ENCODE data around the gene UACA.
"Not testable (repeated sequence)": the region's sequence is repeated elsewhere in the genome, so short reads cannot be mapped to it uniquely, and the experiment has no call there.

UACA gene

GRCh38 chr15:70753101-70753829 lies 10.1 kb downstream of the UACA start:
- DNase-seq, result no peak

- DNase-seq, result no peak
Measured at GRCh38 chr15:70752193-70752635, 11.1 kb downstream of the UACA start.

GRCh38 chr15:70750203-70750869 lies 13.0 kb downstream of the UACA start:
- no peak for DNase-seq

- DNase-seq, result no peak
Measured at GRCh38 chr15:70748281-70748747, 15.0 kb downstream of the UACA start.

- not testable (repeated sequence) for DNase-seq
Measured at GRCh38 chr15:70746598-70746997, 16.8 kb downstream of the UACA start.

- DNase-seq, result no peak
Measured at GRCh38 chr15:70742928-70743327, 20.4 kb downstream of the UACA start.

- DNase-seq, result no peak
Measured at GRCh38 chr15:70741677-70742293, 21.6 kb downstream of the UACA start.

- DNase-seq, result no peak
Measured at GRCh38 chr15:70741107-70741531, 22.2 kb downstream of the UACA start.

GRCh38 chr15:70735040-70735439 lies 28.3 kb downstream of the UACA start:
- DNase-seq, result not testable (repeated sequence)

- DNase-seq, result no peak
Measured at GRCh38 chr15:70729164-70729563, 34.2 kb downstream of the UACA start.

- DNase-seq, result no peak
Measured at GRCh38 chr15:70726753-70727152, 36.6 kb downstream of the UACA start.

- DNase-seq, result no peak
Measured at GRCh38 chr15:70723927-70724326, 39.4 kb downstream of the UACA start.

- no peak for DNase-seq
Measured at GRCh38 chr15:70723122-70723422, 40.3 kb downstream of the UACA start.

GRCh38 chr15:70722266-70723121 lies 40.9 kb downstream of the UACA start:
- DNase-seq, result peak; percentile 15 to 42

GRCh38 chr15:70720228-70721016 lies 42.9 kb downstream of the UACA start:
- DNase-seq, result no peak

GRCh38 chr15:70717237-70717793 lies 46.0 kb downstream of the UACA start:
- DNase-seq, result no peak

- DNase-seq, result no peak
Measured at GRCh38 chr15:70715840-70716485, 47.4 kb downstream of the UACA start.

- no peak for DNase-seq
Measured at GRCh38 chr15:70714565-70714964, 48.8 kb downstream of the UACA start.

GRCh38 chr15:70714015-70714414 lies 49.3 kb downstream of the UACA start:
- DNase-seq, result no peak

GRCh38 chr15:70712271-70712670 lies 51.1 kb downstream of the UACA start:
- DNase-seq, result no peak

GRCh38 chr15:70710714-70711113 lies 52.6 kb downstream of the UACA start:
- DNase-seq, result no peak
